Osteoblast (primary cell): ENCODE results near the gene OR13C5. TPM values are rescaled to one million over a fixed set of nuclear protein-coding genes. Genes with fewer than 3 reads are reported as not detected.
A peak's percentile ranks its signal among the peaks of the same experiment; 100 is the strongest.
"Not testable (repeated sequence)": the region's sequence is repeated elsewhere in the genome, so short reads cannot be mapped to it uniquely, and the experiment has no call there.

Source experiments
- DNase-seq: peaks from one replicate; pipeline ENCODE4 v3.0.0; 2011; ENCODE audit warnings: low spot score, mixed read lengths; ENCODE audit not compliant: insufficient read length; ENCODE audit errors: missing footprints
- H2AFZ ChIP-seq: 2 replicates; pipeline ENCODE4 v1.6.0; 2011; ENCODE audit warnings: mild to moderate bottlenecking, low read length
- H3K27ac ChIP-seq: 2 replicates; pipeline ENCODE4 v1.5.1; 2011; ENCODE audit warnings: mild to moderate bottlenecking, low read depth, low read length, moderate library complexity
- H3K27me3 ChIP-seq: 2 replicates; pipeline ENCODE4 v1.6.0; 2012; ENCODE audit warnings: mild to moderate bottlenecking, control low read depth, inconsistent platforms, low read length, moderate library complexity; ENCODE audit not compliant: insufficient read depth
- H3K36me3 ChIP-seq: 2 replicates; pipeline ENCODE4 v1.5.1; 2011; ENCODE audit warnings: mild to moderate bottlenecking, low read length, control low read depth, moderate library complexity; ENCODE audit not compliant: insufficient read depth
- H3K4me1 ChIP-seq: 2 replicates; pipeline ENCODE4 v1.5.1; 2011; ENCODE audit warnings: mild to moderate bottlenecking, low read length, control low read depth, moderate library complexity; ENCODE audit not compliant: insufficient read depth
- H3K4me2 ChIP-seq: 2 replicates; pipeline ENCODE4 v1.6.0; 2011; ENCODE audit warnings: mild to moderate bottlenecking, low read length; ENCODE audit not compliant: insufficient read depth
- H3K4me3 ChIP-seq: fragments of 200-600 bp; sonication (generic); 3 replicates; pipeline ENCODE4 v1.5.1; 2012; ENCODE audit warnings: mild to moderate bottlenecking, low read length, inconsistent platforms; ENCODE audit not compliant: insufficient read depth
- H3K79me2 ChIP-seq: 2 replicates; pipeline ENCODE4 v1.6.0; 2012; ENCODE audit warnings: mild to moderate bottlenecking, low read length, control low read depth, inconsistent platforms; ENCODE audit not compliant: insufficient read depth
- H3K9me3 ChIP-seq: 2 replicates; pipeline ENCODE4 v1.5.1; 2011; ENCODE audit warnings: low read depth, low read length, control low read depth
- H4K20me1 ChIP-seq: 2 replicates; pipeline ENCODE4 v1.6.0; 2012; ENCODE audit warnings: mild to moderate bottlenecking, low read length, control low read depth; ENCODE audit not compliant: insufficient read depth
- total RNA-seq: library from RNA; depleted of rRNA; stranded (reverse); fragments of >200 nt; gene quantifications from 2 replicates; pipeline ENCODE4 v1.2.3, GENCODE V29; 2012
- TF ChIP-seq, protein P1 (sequence below): IDR thresholded peaks from 2 replicates; pipeline ENCODE4 v1.5.1; 2011; ENCODE audit warnings: mild to moderate bottlenecking, low read depth, low read length, moderate library complexity; ENCODE audit errors: extremely low read depth

Gene OR13C5, protein sequence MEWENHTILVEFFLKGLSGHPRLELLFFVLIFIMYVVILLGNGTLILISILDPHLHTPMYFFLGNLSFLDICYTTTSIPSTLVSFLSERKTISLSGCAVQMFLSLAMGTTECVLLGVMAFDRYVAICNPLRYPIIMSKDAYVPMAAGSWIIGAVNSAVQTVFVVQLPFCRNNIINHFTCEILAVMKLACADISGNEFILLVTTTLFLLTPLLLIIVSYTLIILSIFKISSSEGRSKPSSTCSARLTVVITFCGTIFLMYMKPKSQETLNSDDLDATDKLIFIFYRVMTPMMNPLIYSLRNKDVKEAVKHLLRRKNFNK
- not detected in 2 replicates for total RNA-seq

DNA sequence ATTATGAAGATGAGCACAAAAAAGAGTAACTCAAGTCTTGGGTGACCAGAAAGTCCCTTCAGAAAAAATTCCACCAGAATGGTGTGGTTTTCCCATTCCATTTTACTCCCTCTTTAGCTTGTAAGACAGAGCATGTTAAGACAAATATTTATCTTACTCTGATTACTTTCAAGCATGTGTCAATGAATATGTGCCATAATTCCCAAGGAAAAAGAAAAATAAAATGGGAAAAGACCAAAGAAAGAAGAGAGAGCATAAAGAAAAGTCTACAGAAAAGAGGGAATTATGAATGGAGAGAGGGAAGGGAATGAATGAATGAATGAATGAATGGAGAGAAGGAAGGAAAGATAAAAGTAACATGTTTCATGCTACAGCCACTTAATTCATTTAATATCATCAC lies at the start of gene OR13C5:
TSS of gene OR13C5 (minus strand) at position 101 of the 400 bp plus-strand sequence. CDS start at position 101, 0 bp downstream.
- not testable (repeated sequence) for H2AFZ ChIP-seq, H3K4me1 ChIP-seq, H3K27ac ChIP-seq, H3K4me2 ChIP-seq, DNase-seq, H3K79me2 ChIP-seq, H3K4me3 ChIP-seq, H3K27me3 ChIP-seq, H3K9me3 ChIP-seq, H4K20me1 ChIP-seq, H3K36me3 ChIP-seq

DNA sequence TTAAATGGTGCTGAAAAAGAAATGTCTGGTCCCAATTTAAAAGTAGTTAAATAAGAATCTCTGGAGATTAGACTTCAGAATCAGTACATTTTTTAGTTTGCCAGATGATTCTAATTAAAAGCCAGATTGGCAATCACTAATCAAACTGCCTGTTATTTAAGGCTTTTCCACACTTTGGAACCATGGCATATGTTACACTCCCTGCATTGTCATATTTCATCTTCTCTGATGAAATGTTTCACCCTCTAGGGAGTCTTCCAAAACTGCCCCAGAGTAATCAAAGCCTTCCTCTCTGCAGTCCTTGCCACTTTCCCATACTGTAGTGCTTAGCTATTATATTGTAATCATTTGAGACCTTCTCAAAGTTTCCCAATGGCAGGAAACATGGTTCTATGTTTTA lies 36.2 kb upstream of the OR13C5 start:
- Histone ChIP-seq H3K27ac (no peak overlapping the region), H3K4me2 (no peak overlapping the region), H3K9me3 (peaks cover 3% of the 10 kb centered on the region), H3K36me3 (no peaks in the 10 kb centered on the region), H3K79me2 (no peaks in the 10 kb centered on the region), H3K27me3 (no peaks in the 10 kb centered on the region), H4K20me1 (no peaks in the 10 kb centered on the region), H3K4me1 (no peaks in the 10 kb centered on the region), H3K4me3 (no peak overlapping the region), H2AFZ (no peak overlapping the region)
- TF ChIP-seq, protein P1, sequence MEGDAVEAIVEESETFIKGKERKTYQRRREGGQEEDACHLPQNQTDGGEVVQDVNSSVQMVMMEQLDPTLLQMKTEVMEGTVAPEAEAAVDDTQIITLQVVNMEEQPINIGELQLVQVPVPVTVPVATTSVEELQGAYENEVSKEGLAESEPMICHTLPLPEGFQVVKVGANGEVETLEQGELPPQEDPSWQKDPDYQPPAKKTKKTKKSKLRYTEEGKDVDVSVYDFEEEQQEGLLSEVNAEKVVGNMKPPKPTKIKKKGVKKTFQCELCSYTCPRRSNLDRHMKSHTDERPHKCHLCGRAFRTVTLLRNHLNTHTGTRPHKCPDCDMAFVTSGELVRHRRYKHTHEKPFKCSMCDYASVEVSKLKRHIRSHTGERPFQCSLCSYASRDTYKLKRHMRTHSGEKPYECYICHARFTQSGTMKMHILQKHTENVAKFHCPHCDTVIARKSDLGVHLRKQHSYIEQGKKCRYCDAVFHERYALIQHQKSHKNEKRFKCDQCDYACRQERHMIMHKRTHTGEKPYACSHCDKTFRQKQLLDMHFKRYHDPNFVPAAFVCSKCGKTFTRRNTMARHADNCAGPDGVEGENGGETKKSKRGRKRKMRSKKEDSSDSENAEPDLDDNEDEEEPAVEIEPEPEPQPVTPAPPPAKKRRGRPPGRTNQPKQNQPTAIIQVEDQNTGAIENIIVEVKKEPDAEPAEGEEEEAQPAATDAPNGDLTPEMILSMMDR = no peak
- no peak for DNase-seq

DNA sequence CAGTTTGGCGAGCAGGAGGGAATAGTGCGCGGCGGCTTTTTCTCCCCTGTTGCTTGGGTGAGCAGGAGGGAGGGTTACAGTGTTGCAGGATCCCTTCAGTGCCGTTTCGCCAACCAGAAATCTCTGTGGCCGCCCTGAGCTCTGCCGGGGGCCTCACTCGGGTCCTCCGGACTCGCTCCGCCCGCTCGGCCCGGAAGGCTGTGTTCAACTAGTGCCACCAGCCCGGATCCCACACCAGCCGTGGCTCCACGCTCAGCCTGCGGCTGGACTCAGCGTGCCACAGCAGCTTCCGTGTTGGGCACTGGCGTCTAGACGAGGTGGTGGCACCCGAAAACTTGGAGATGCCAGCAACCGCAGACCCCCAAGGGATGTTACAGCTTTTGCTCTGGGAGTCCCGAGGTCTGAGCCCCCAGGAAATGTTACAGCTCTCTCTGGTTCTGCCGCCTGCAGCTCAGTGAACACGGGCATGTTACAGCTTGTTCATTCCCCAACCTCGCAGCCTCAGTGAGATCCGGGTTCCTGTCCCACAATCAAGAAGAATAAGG lies 34.8 kb upstream of the OR13C5 start:
- Histone ChIP-seq H3K79me2 (no peaks in the 10 kb centered on the region), H3K4me2 (no peak overlapping the region), H4K20me1 (no peaks in the 10 kb centered on the region), H3K9me3 (peaks cover 3% of the 10 kb centered on the region), H3K27me3 (no peaks in the 10 kb centered on the region), H2AFZ (no peak overlapping the region), H3K36me3 (no peaks in the 10 kb centered on the region), H3K27ac (no peak overlapping the region), H3K4me3 (no peak overlapping the region), H3K4me1 (no peaks in the 10 kb centered on the region)
- DNase-seq = peak; percentile 13
- TF ChIP-seq, protein P1 = no peak

DNA sequence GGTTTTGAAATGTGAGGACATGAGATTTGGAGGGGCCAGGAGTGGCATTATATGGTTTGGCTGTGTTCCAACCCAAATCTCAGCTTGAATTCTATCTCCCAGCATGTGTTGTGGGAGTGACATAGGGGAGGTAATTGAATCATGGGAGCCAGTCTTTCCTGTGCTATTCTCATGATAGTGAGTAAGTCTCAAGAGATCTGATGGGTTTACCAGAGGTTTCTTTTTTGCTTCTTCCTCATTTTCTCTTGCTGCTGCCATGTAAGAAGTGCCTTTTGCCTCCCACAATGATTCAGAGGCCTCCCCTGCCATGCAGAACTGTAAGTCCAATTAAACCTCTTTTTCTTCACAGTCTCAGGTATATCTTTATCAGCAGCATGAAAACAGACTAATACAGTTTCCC lies 26.8 kb upstream of the OR13C5 start:
- not testable (repeated sequence) for H3K27me3 ChIP-seq, H3K4me2 ChIP-seq, H3K4me3 ChIP-seq, H3K36me3 ChIP-seq, H3K4me1 ChIP-seq, DNase-seq, H3K79me2 ChIP-seq, H3K27ac ChIP-seq, H3K9me3 ChIP-seq, H2AFZ ChIP-seq, H4K20me1 ChIP-seq

DNA sequence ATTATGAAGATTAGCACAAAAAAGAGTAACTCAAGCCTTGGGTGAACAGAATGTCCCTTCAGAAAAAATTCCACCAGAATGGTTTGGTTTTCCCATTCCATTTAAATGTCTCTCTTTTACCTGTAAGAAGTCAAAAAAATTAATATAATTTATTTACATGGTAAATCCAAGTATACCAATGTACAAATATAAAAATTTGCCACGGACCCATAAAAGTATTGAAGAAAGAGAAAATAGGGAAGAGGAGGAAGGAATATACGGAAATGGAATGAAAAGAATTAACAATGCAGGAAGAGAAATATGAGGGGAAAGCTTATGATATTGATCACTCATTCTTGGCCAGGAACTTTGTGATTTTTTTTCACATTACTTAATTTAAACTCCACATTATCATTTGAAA lies 18.9 kb upstream of the OR13C5 start, which contains the start of gene OR13C9:
TSS of gene OR13C9 (minus strand) at position 101 of the 400 bp plus-strand sequence. CDS start at position 101, 0 bp downstream.
- Histone ChIP-seq H3K79me2 (no peaks in the 10 kb centered on the region), H4K20me1 (no peaks in the 10 kb centered on the region), H2AFZ (no peak within 1 kb of the TSS), H3K27me3 (no peaks in the 10 kb centered on the region), H3K36me3 (no peaks in the 10 kb centered on the region), H3K4me3 (no peak within 1 kb of the TSS), H3K27ac (no peak within 1 kb of the TSS), H3K4me2 (no peak within 1 kb of the TSS), H3K4me1 (no peaks in the 10 kb centered on the region), H3K9me3 (no peaks in the 10 kb centered on the region)
- DNase-seq = no peak
- TF ChIP-seq, protein P1 = no peak
